IMR-90 (cell line): ENCODE data around the gene FRYL. TPM values are rescaled to one million over a fixed set of nuclear protein-coding genes. Genes with fewer than 3 reads are reported as not detected.

Experiments used
- ATAC-seq: fragments of 200-7000 bp; cut with Tn5 transposase; 2 replicates; pipeline ENCODE4 v1.9.1; 2020; ENCODE audit warnings: low read depth, mild to moderate bottlenecking, moderate library complexity
- BruUV-seq: library from RNA; stranded (reverse); fragments of 400-500 nt; replicated peaks from 2 replicates; lab custom pipeline; 2021; lab: Mats Ljungman, UMichigan
- CTCF ChIA-PET: fragments of 300-600 bp; formaldehyde crosslinking; extraction: SDS; loops from one replicate; lab custom pipeline; 2021; ENCODE audit warnings: antibody characterized with exemption; lab: Yijun Ruan, JAX
- POLR2A ChIA-PET: fragments of 300-600 bp; sonication (Branson Sonifier 250); formaldehyde crosslinking; loops from one replicate; lab custom pipeline; 2022; ENCODE audit warnings: antibody characterized with exemption; ENCODE audit not compliant: unreplicated experiment; lab: Charles Lee
- DNase-seq: peaks from one replicate; pipeline ENCODE4 v3.0.0; 2013
- H2AFZ ChIP-seq: replicated peaks from 2 replicates; pipeline ENCODE3; 2013; ENCODE audit warnings: low read length, mild to moderate bottlenecking; ENCODE audit not compliant: poor library complexity
- H2AK5ac ChIP-seq: 2 replicates; pipeline ENCODE4 v1.6.1; 2013; ENCODE audit warnings: low read depth, low read length, inconsistent platforms
- H2AK9ac ChIP-seq: replicated peaks from 2 replicates; pipeline ENCODE3; 2013; ENCODE audit warnings: mild to moderate bottlenecking, low read depth, low read length, moderate library complexity; ENCODE audit not compliant: poor library complexity
- H2BK120ac ChIP-seq: 2 replicates; pipeline ENCODE4 v1.6.1; 2013; ENCODE audit warnings: low read depth, low read length, inconsistent platforms
- H2BK15ac ChIP-seq: 3 replicates; pipeline ENCODE4 v1.6.1; 2013; ENCODE audit warnings: low read depth, low read length, inconsistent platforms
- H2BK20ac ChIP-seq: 2 replicates; pipeline ENCODE4 v1.6.1; 2013; ENCODE audit warnings: low read depth, mild to moderate bottlenecking, inconsistent platforms, low read length, moderate library complexity
- H2BK5ac ChIP-seq: 2 replicates; pipeline ENCODE4 v1.6.1; 2013; ENCODE audit warnings: mild to moderate bottlenecking, low read depth, low read length, inconsistent platforms; ENCODE audit not compliant: poor library complexity, severe bottlenecking
- H3K14ac ChIP-seq: replicated peaks from 2 replicates; pipeline ENCODE4 v1.6.1; 2013; ENCODE audit warnings: low read depth, low read length, inconsistent platforms
- H3K18ac ChIP-seq: 2 replicates; pipeline ENCODE4 v1.6.1; 2013; ENCODE audit warnings: low read depth, low read length, control low read depth
- H3K23ac ChIP-seq: 2 replicates; pipeline ENCODE4 v1.6.1; 2013; ENCODE audit warnings: low read depth, low read length, inconsistent platforms
- H3K27ac ChIP-seq: 2 replicates; pipeline ENCODE4 v1.5.1; 2013; ENCODE audit warnings: mild to moderate bottlenecking, control low read depth, low read length; ENCODE audit not compliant: insufficient read depth
- H3K27me3 ChIP-seq: 2 replicates; pipeline ENCODE4 v1.6.1; 2013; ENCODE audit warnings: low read length; ENCODE audit not compliant: control insufficient read depth, insufficient read depth
- H3K36me3 ChIP-seq: 2 replicates; pipeline ENCODE4 v1.6.1; 2013; ENCODE audit warnings: low read length, mixed read lengths; ENCODE audit not compliant: control insufficient read depth, insufficient read depth
- H3K4ac ChIP-seq: 2 replicates; pipeline ENCODE4 v1.6.1; 2013; ENCODE audit warnings: low read depth, low read length, inconsistent platforms
- H3K4me1 ChIP-seq: 2 replicates; pipeline ENCODE4 v1.6.1; 2013; ENCODE audit warnings: low read length, mixed read lengths; ENCODE audit not compliant: control insufficient read depth, insufficient read depth
- H3K4me2 ChIP-seq: 2 replicates; pipeline ENCODE4 v1.6.1; 2013; ENCODE audit warnings: low read depth, mild to moderate bottlenecking, control low read depth, low read length, moderate library complexity
- H3K4me3 ChIP-seq: 2 replicates; pipeline ENCODE4 v1.5.1; 2013; ENCODE audit warnings: low read depth, mild to moderate bottlenecking, control low read depth, low read length, moderate library complexity; ENCODE audit not compliant: insufficient read depth
- H3K56ac ChIP-seq: 2 replicates; pipeline ENCODE4 v1.6.1; 2013; ENCODE audit warnings: low read length, inconsistent platforms; ENCODE audit not compliant: insufficient read depth; ENCODE audit errors: extremely low read depth
- H3K79me1 ChIP-seq, 2 experiments: 2 replicates each; pipeline ENCODE4 v1.6.1; 2013; ENCODE audit warnings: low read length in 2 of 2, inconsistent platforms in 1 of 2, low read depth in 1 of 2
- H3K9ac ChIP-seq: 2 replicates; pipeline ENCODE4 v1.6.1; 2013; ENCODE audit warnings: low read depth, low read length, control low read depth
- H3K9me1 ChIP-seq: 2 replicates; pipeline ENCODE4 v1.6.1; 2013; ENCODE audit warnings: low read length, inconsistent platforms; ENCODE audit not compliant: insufficient read depth
- H3K9me3 ChIP-seq: 2 replicates; pipeline ENCODE4 v1.6.1; 2013; ENCODE audit warnings: low read length; ENCODE audit not compliant: control insufficient read depth, insufficient read depth
- H4K20me1 ChIP-seq: 2 replicates; pipeline ENCODE4 v1.6.1; 2013; ENCODE audit warnings: low read length, inconsistent platforms; ENCODE audit not compliant: insufficient read depth
- H4K5ac ChIP-seq: 2 replicates; pipeline ENCODE4 v1.6.1; 2013; ENCODE audit warnings: mild to moderate bottlenecking, low read depth, low read length, control low read depth
- H4K8ac ChIP-seq, 2 experiments: 2 replicates each; pipeline ENCODE4 v1.6.1; 2013; ENCODE audit warnings: low read depth in 2 of 2, low read length in 2 of 2, control low read depth in 1 of 2, inconsistent platforms in 1 of 2
- H4K91ac ChIP-seq: 2 replicates; pipeline ENCODE4 v1.6.1; 2013; ENCODE audit warnings: low read depth, low read length, inconsistent platforms; ENCODE audit not compliant: insufficient read depth
- BHLHE40 ChIP-seq: fragments of 150-350 bp; IDR thresholded peaks from 2 replicates; pipeline ENCODE4 v1.6.1; 2016; ENCODE audit warnings: mild to moderate bottlenecking, low read depth, low read length
- CEBPB ChIP-seq: IDR thresholded peaks from 2 replicates; pipeline ENCODE4 v1.6.1; 2012; ENCODE audit warnings: low read depth, low read length, improper control_type of control experiment
- CHD1 ChIP-seq: IDR thresholded peaks from 2 replicates; pipeline ENCODE4 v1.6.1; 2012; ENCODE audit warnings: low read depth, low read length, improper control_type of control experiment
- ELK1 ChIP-seq: fragments of 150-350 bp; IDR thresholded peaks from 2 replicates; pipeline ENCODE4 v1.6.1; 2016; ENCODE audit warnings: low read depth, mild to moderate bottlenecking, low read length, moderate library complexity, borderline replicate concordance
- FOS ChIP-seq: fragments of 150-350 bp; IDR thresholded peaks from 2 replicates; pipeline ENCODE4 v1.6.1; 2016; ENCODE audit warnings: low read depth, low read length
- MAFK ChIP-seq: IDR thresholded peaks from 2 replicates; pipeline ENCODE4 v1.6.1; 2012; ENCODE audit warnings: low read depth, low read length, improper control_type of control experiment
- MXI1 ChIP-seq: IDR thresholded peaks from 2 replicates; pipeline ENCODE4 v1.6.1; 2012; ENCODE audit warnings: low read depth, mild to moderate bottlenecking, low read length, moderate library complexity, borderline replicate concordance
- NFE2L2 ChIP-seq: fragments of 150-350 bp; IDR thresholded peaks from 2 replicates; pipeline ENCODE4 v1.6.1; 2016; ENCODE audit warnings: low read depth, mild to moderate bottlenecking, low read length
- POLR2A ChIP-seq: IDR thresholded peaks from 2 replicates; pipeline ENCODE4 v1.6.1; 2012; ENCODE audit warnings: mild to moderate bottlenecking, low read depth, low read length
- RCOR1 ChIP-seq: IDR thresholded peaks from 2 replicates; pipeline ENCODE4 v1.6.1; 2012; ENCODE audit warnings: mild to moderate bottlenecking, low read length, improper control_type of control experiment; ENCODE audit not compliant: insufficient replicate concordance
- SMC3 ChIP-seq: fragments of 150-350 bp; IDR thresholded peaks from 2 replicates; pipeline ENCODE4 v1.6.1; 2016; ENCODE audit warnings: low read depth, mild to moderate bottlenecking, antibody characterized with exemption, low read length, moderate library complexity
- USF2 ChIP-seq: fragments of 150-350 bp; IDR thresholded peaks from 2 replicates; pipeline ENCODE4 v1.6.1; 2017; ENCODE audit warnings: mild to moderate bottlenecking, antibody characterized with exemption, low read length, low read depth
- WGBS, 2 experiments: methylation state at CpG; one replicate each; pipeline versions ENCODE4 v1.1.5 to v1.1.7; 2013; ENCODE audit warnings: missing lambda C conversion rate in 2 of 2; ENCODE audit not compliant: insufficient read length in 1 of 2; ENCODE audit errors: extremely low coverage in 2 of 2; 5-methylcytosine and 5-hydroxymethylcytosine counted together
- dilution Hi-C: fragments of 300-500 bp; cut with HindIII; formaldehyde crosslinking; loops from one replicate; pipeline ENCODE4 v1.14.3; 2018; ENCODE audit warnings: low sequenced_read_pairs; ENCODE audit not compliant: unreplicated experiment
- in situ Hi-C: fragments of 300-500 bp; cut with MboI; formaldehyde crosslinking; loops from 3 replicates; pipeline ENCODE4 v1.14.3; 2019; ENCODE audit warnings: low sequenced_read_pairs, inconsistent platforms, mixed read lengths
- intact Hi-C: fragments of 100-400 bp; cut with micrococcal nuclease; formaldehyde crosslinking; loops from 2 replicates; pipeline ENCODE4 v1.10.0; 2022
- polyA plus RNA-seq, 3 experiments: library from polyadenylated mRNA; depleted of rRNA; stranded (reverse); fragments of >200 nt; gene quantifications; 2 replicates each; pipeline ENCODE4 v1.2.3, GENCODE V29; 2012; ENCODE audit warnings: low replicate concordance in 1 of 3
- total RNA-seq: library from RNA; depleted of rRNA; stranded (reverse); fragments of >200 nt; gene quantifications from 2 replicates; pipeline ENCODE4 v1.2.3, GENCODE V29; 2012

Gene FRYL
- total and polyA plus RNA-seq, 2 of the 4 experiments (the other 2 are of a cell fraction) = 9.9 to 77.4 TPM

GRCh38 chr4:48556268-48556667 is 223.8 kb downstream of the FRYL start:
- in situ Hi-C loops (no loop called here), dilution Hi-C loops (no loop called here)
- no peaks in the 10 kb centered on the region for H4K20me1 ChIP-seq

More at GRCh38 chr4:48556268-48556667, 223.8 kb downstream of the FRYL start:
- Histone ChIP-seq H3K14ac (no peak overlapping the region), H2AK9ac (no peak overlapping the region), H4K8ac (no peak overlapping the region), H2BK120ac (no peak overlapping the region), H3K4ac (no peak overlapping the region), H3K4me1 (no peaks in the 10 kb centered on the region), H3K36me3 (peaks cover 20% of the 10 kb centered on the region), H4K91ac (no peak overlapping the region), H3K9me1 (peaks cover 9% of the 10 kb centered on the region; the same call in 1 of the 2 replicates), H3K27me3 (no peaks in the 10 kb centered on the region), H4K5ac (no peak overlapping the region), H2BK15ac (no peak overlapping the region), H3K27ac (no peak overlapping the region), H3K4me3 (no peak overlapping the region), H3K9ac (no peak overlapping the region), H2AFZ (no peak overlapping the region), H3K23ac (no peak overlapping the region), H2BK20ac (no peak overlapping the region), H2AK5ac (no peak overlapping the region), H3K9me3 (no peaks in the 10 kb centered on the region; the same call in 1 of the 2 replicates), H3K4me2 (no peak overlapping the region), H2BK5ac (no peak overlapping the region), H3K18ac (no peak overlapping the region), H3K56ac (no peak overlapping the region), H3K79me1 (peaks cover 3 to 6% of the 10 kb centered on the region in 2 experiments; a peak in 1 of 4 replicates)
- BruUV-seq = no TSS peak
- ATAC-seq (no peak), DNase-seq (no peak)
- TF ChIP-seq FOS (no peak), CHD1 (no peak), POLR2A (no peak), SMC3 (no peak), MAFK (no peak), USF2 (no peak), BHLHE40 (no peak), ELK1 (no peak), CEBPB (no peak), NFE2L2 (no peak), RCOR1 (no peak), MXI1 (no peak)
- 80% methylated on average over 1 of the region's 2 CpGs; no CpG with 5 or more reads in 1 of the 2 experiments for WGBS, 2 experiments
- intact Hi-C loops = no loop called here
- ChIA-PET POLR2A (no interaction called here), CTCF (no interaction called here)
